ENCODE measurements around the gene BIRC3. TPM values are rescaled to one million over a fixed set of nuclear protein-coding genes. Genes with fewer than 3 reads are reported as not detected.

The BIRC3 gene
- total and polyA plus RNA-seq, 2 of the 4 experiments (the other 2 are of a cell fraction) = 2.2 to 5.0 TPM

GRCh38 chr11:102385085-102386007 is 68.1 kb downstream of the BIRC3 start:
- Histone ChIP-seq H3K4ac (ENCODE audit: low read depth, low read length) (no peak overlapping the region), H3K23ac (ENCODE audit: low read depth, low read length) (no peak overlapping the region), H3K4me1 (ENCODE audit: control insufficient read depth, insufficient read depth, low read length) (no peaks in the 10 kb centered on the region), H2BK5ac (ENCODE audit: low read depth, low read length, poor library complexity, severe bottlenecking) (no peak overlapping the region), H3K4me2 (ENCODE audit: low read depth, low read length) (no peak overlapping the region), H3K14ac (replicated peaks; ENCODE audit: low read depth, low read length) (no peak overlapping the region; the same call in 1 of the 2 replicates), H4K5ac (ENCODE audit: low read depth, low read length) (no peak overlapping the region; the same call in 1 of the 2 replicates), H2AK5ac (ENCODE audit: low read depth, low read length) (no peak overlapping the region), H3K9ac (ENCODE audit: low read depth, low read length) (no peak overlapping the region), H4K91ac (ENCODE audit: insufficient read depth, low read depth, low read length) (no peak overlapping the region), H4K8ac (ENCODE audit: low read depth in 2 of 2, low read length in 2 of 2) (no peak overlapping the region), H3K56ac (ENCODE audit: extremely low read depth, insufficient read depth, low read length) (no peak overlapping the region), H3K36me3 (ENCODE audit: control insufficient read depth, insufficient read depth, low read length) (peaks cover 28% of the 10 kb centered on the region), H2BK20ac (ENCODE audit: low read depth, low read length) (no peak overlapping the region), H3K9me3 (ENCODE audit: control insufficient read depth, insufficient read depth, low read length) (no peaks in the 10 kb centered on the region), H3K4me3 (ENCODE audit: insufficient read depth, low read depth, low read length) (no peak overlapping the region), H3K79me1 (ENCODE audit: low read depth in 1 of 2, low read length in 2 of 2) (peaks cover 20 to 50% of the 10 kb centered on the region in 2 experiments), H2BK120ac (ENCODE audit: low read depth, low read length) (no peak overlapping the region), H2BK15ac (ENCODE audit: low read depth, low read length) (no peak overlapping the region), H3K18ac (ENCODE audit: low read depth, low read length) (no peak overlapping the region), H3K27ac (ENCODE audit: insufficient read depth, low read length) (no peak overlapping the region), H4K20me1 (ENCODE audit: insufficient read depth, low read length) (0 out of 2 replicates have a peak, but pooled peaks cover 3% of the 10 kb centered on the region), H3K9me1 (ENCODE audit: insufficient read depth, low read length) (no peaks in the 10 kb centered on the region), H3K27me3 (ENCODE audit: control insufficient read depth, insufficient read depth, low read length) (no peaks in the 10 kb centered on the region), H2AFZ (replicated peaks; ENCODE audit: low read length, poor library complexity) (no peak overlapping the region), H2AK9ac (replicated peaks; ENCODE audit: low read depth, low read length, poor library complexity) (no peak overlapping the region)
- ATAC-seq (ENCODE audit: low read depth) (no peak), DNase-seq (no peak)
- dilution Hi-C loops (cut with HindIII; ENCODE audit: low sequenced_read_pairs, unreplicated experiment) (no loop called here), intact Hi-C loops (cut with micrococcal nuclease) (no loop called here), in situ Hi-C loops (cut with MboI; ENCODE audit: low sequenced_read_pairs) (loop anchor here (25.0 kb wide), 1 partner anchor 98 kb away; no protein-coding TSS in a partner anchor)
- no CpG with 5 or more reads among the region's 5 CpGs for WGBS, 2 experiments (ENCODE audit: extremely low coverage in 2 of 2, insufficient read length in 1 of 2)
- POLR2A ChIA-PET (ENCODE audit: unreplicated experiment) = no interaction called here
- CTCF ChIA-PET = no interaction called here
- no TSS peak for BruUV-seq (replicated peaks)
- TF ChIP-seq USF2 (IDR thresholded peaks at IDR 0.05; ENCODE audit: low read depth, low read length) = no peak
- TF ChIP-seq ELK1 (IDR thresholded peaks at IDR 0.05; ENCODE audit: borderline replicate concordance, low read depth, low read length) = no peak
- no peak for TF ChIP-seq MXI1 (IDR thresholded peaks at IDR 0.05; ENCODE audit: borderline replicate concordance, low read depth, low read length)
- TF ChIP-seq RFX5 (IDR thresholded peaks at IDR 0.05; ENCODE audit: low read depth, low read length) = no peak

Data from IMR-90 (cell line).